Effector memory CD8-positive, alpha-beta T cell (primary cell): ENCODE measurements around the gene IL1RN.
A peak's percentile ranks its signal among the peaks of the same experiment; 100 is the strongest.

ENCODE experiments used
- ATAC-seq: fragments of 150-1000 bp; cut with Tn5 transposase; replicated peaks from 2 replicates; pipeline ENCODE4 v1.10.0; 2021; ENCODE audit warnings: mild to moderate bottlenecking, moderate library complexity
- DNase-seq, 3 experiments: peaks; one replicate each; pipeline ENCODE4 v3.0.0; 2021
- H3K27ac Mint-ChIP-seq, 2 donors: one replicate each; pipeline ENCODE4 v1.8.0; 2022; ENCODE audit warnings: mild to moderate bottlenecking in 2 of 2, mixed read lengths in 2 of 2, moderate library complexity in 2 of 2
- H3K27me3 Mint-ChIP-seq, 2 donors: one replicate each; pipeline ENCODE4 v1.8.0; 2022; ENCODE audit warnings: mixed read lengths in 2 of 2
- H3K36me3 Mint-ChIP-seq: one replicate; pipeline ENCODE4 v1.8.0; 2022; ENCODE audit warnings: mild to moderate bottlenecking, moderate library complexity, mixed read lengths; ENCODE audit not compliant: insufficient read depth
- H3K4me1 Mint-ChIP-seq, 2 donors: one replicate each; pipeline ENCODE4 v1.8.0; 2022; ENCODE audit warnings: low read depth in 2 of 2, mixed read lengths in 2 of 2
- H3K4me3 Mint-ChIP-seq, 2 donors: one replicate each; pipeline ENCODE4 v1.8.0; 2022; ENCODE audit warnings: mild to moderate bottlenecking in 2 of 2, mixed read lengths in 2 of 2, moderate library complexity in 2 of 2
- H3K9me3 Mint-ChIP-seq, 2 donors: one replicate each; pipeline ENCODE4 v1.8.0; 2022; ENCODE audit warnings: mixed read lengths in 2 of 2

Gene IL1RN

GRCh38 chr2:113180131-113180946 lies 52.9 kb downstream of the IL1RN start:
- peak; percentile 29 for ATAC-seq
- Mint-ChIP-seq H3K27me3 (no peaks in the 10 kb centered on the region), H3K27ac (peak overlapping the region; percentile 92 to 97), H3K36me3 (peaks cover 38% of the 10 kb centered on the region), H3K9me3 (no peaks in the 10 kb centered on the region), H3K4me3 (peak overlapping the region; percentile 76 to 82), H3K4me1 (peaks cover 74 to 82% of the 10 kb centered on the region in 2 donors)
- DNase-seq = no peak

- peak overlapping the region; percentile 76 to 82 for H3K4me3 Mint-ChIP-seq
- ATAC-seq = peak; percentile 63
- H3K27ac Mint-ChIP-seq = peak overlapping the region; percentile 92 to 97
- peaks cover 43% of the 10 kb centered on the region for H3K36me3 Mint-ChIP-seq
- DNase-seq = no peak
- H3K9me3 Mint-ChIP-seq = no peaks in the 10 kb centered on the region
- H3K4me1 Mint-ChIP-seq = peaks cover 81 to 87% of the 10 kb centered on the region in 2 donors
- H3K27me3 Mint-ChIP-seq = no peaks in the 10 kb centered on the region
These were observed 54.1 kb downstream of the IL1RN start for GRCh38 chr2:113181258-113182051.

- H3K36me3 Mint-ChIP-seq = peaks cover 46% of the 10 kb centered on the region
- peak overlapping the region; percentile 92 to 97 for H3K27ac Mint-ChIP-seq
- ATAC-seq (no peak), DNase-seq (no peak)
- no peaks in the 10 kb centered on the region for H3K9me3 Mint-ChIP-seq
- peak overlapping the region; percentile 76 to 82 for H3K4me3 Mint-ChIP-seq
- H3K4me1 Mint-ChIP-seq = peaks cover 78 to 84% of the 10 kb centered on the region in 2 donors
- no peaks in the 10 kb centered on the region for H3K27me3 Mint-ChIP-seq
These were observed 55.3 kb downstream of the IL1RN start for GRCh38 chr2:113182471-113183260.

- no peak for ATAC-seq
- DNase-seq = no peak
- H3K36me3 Mint-ChIP-seq = peaks cover 46% of the 10 kb centered on the region
- H3K27me3 Mint-ChIP-seq = no peaks in the 10 kb centered on the region
- H3K27ac Mint-ChIP-seq = peak overlapping the region; percentile 92 to 97
- H3K4me1 Mint-ChIP-seq = peaks cover 77 to 83% of the 10 kb centered on the region in 2 donors
- no peaks in the 10 kb centered on the region for H3K9me3 Mint-ChIP-seq
- peak overlapping the region; percentile 76 to 82 for H3K4me3 Mint-ChIP-seq
These were observed 55.9 kb downstream of the IL1RN start for GRCh38 chr2:113183264-113183663.
